Heart left ventricle (tissue), 13 donors: ENCODE results near the gene B3GLCT.

Experiments
- CTCF ChIP-seq, 12 donors: fragments of 200-600 bp; sonication (generic) in 4 of 12; IDR thresholded peaks; one replicate each; pipeline versions ENCODE4 v1.5.0 to v1.8.0; 2018 to 2022; ENCODE audit warnings: antibody characterized with exemption in 12 of 12, mild to moderate bottlenecking in 5 of 12
- POLR2A ChIP-seq, 2 donors: fragments of 450-650 bp; IDR thresholded peaks; one replicate each; pipeline ENCODE4 v1.6.1; 2017; ENCODE audit warnings: antibody characterized with exemption in 2 of 2, mild to moderate bottlenecking in 2 of 2, moderate library complexity in 2 of 2
- donor health status: ischemic (EF 13 %, LVEDD 7.1; RV severe dilation, severe dysfunction).
- donor health status: DM: no; HTN: yes; CAD: no.
- donor health status: DM: no; HTN: no; CAD: no.
- donor health status: ischemic (EF 25% LVEDD 6.9; RV normal size, moderate dysfunction).
- donor health status: ischemic (EF 25% LVEDD 5.7; RV mildly dilated, moderate dysfunction).
- donor health status: ischemic (EF 35%, LVEDD 5.7; RV mildly dilated, moderate dysfunction).
- donor health status: nonischemic (EF 11% LVEDD 7.7; RV severe dilation, severe dysfunction).
- donor health status: DM: yes; HTN: yes; CAD: no.
- donor health status: PGD.
- donor health status: ischemic (EF 29% LVEDD 5.4; RV normal size, mild dysfunction).
- donor health status: nonischemic (EF 23%, LVEDD 6.1; RV moderate dilation, normal function).

GRCh38 chr13:31365630-31366029, 165.9 kb downstream of the B3GLCT start:
- no peak for TF ChIP-seq CTCF (IDR thresholded peaks at IDR 0.05)
- TF ChIP-seq POLR2A (IDR thresholded peaks at IDR 0.05), result no peak
